Neural cell (in vitro differentiated cells): Measurements from ENCODE around the gene ADORA2A. TPM values are rescaled to one million over a fixed set of nuclear protein-coding genes. Genes with fewer than 3 reads are reported as not detected.

Source experiments
- H2AFZ ChIP-seq: fragments of 200-600, 300-800 bp; sonication (generic), shearing (Covaris generic); 2 replicates; pipeline ENCODE4 v1.6.0; 2014; ENCODE audit warnings: low read depth, mild to moderate bottlenecking, antibody characterized with exemption, low read length, moderate library complexity
- H3F3A ChIP-seq: fragments of 200-600 bp; shearing (Covaris generic); 2 replicates; pipeline ENCODE4 v1.6.1; 2016; ENCODE audit warnings: mild to moderate bottlenecking, moderate library complexity, mixed read lengths, antibody characterized with exemption, low read length; ENCODE audit not compliant: insufficient read depth, poor library complexity, severe bottlenecking
- H3K27ac ChIP-seq: fragments of 200-600, 300-800 bp; sonication (generic), shearing (Covaris generic); 2 replicates; pipeline ENCODE4 v1.5.1; 2014; ENCODE audit warnings: mild to moderate bottlenecking, low read length, moderate library complexity
- H3K27me3 ChIP-seq: fragments of 300-800, 200-600 bp; sonication (generic), shearing (Covaris generic); 2 replicates; pipeline ENCODE4 v1.6.0; 2014; ENCODE audit warnings: mild to moderate bottlenecking, low read depth, low read length, moderate library complexity; ENCODE audit not compliant: insufficient read depth
- H3K36me3 ChIP-seq: fragments of 300-800, 200-600 bp; sonication (generic), shearing (Covaris generic); 2 replicates; pipeline ENCODE4 v1.5.1; 2014; ENCODE audit warnings: mild to moderate bottlenecking, antibody characterized with exemption, low read length, moderate library complexity; ENCODE audit not compliant: insufficient read depth
- H3K4me2 ChIP-seq: fragments of 300-800, 200-600 bp; sonication (generic), shearing (Covaris generic); 2 replicates; pipeline ENCODE4 v1.6.0; 2014; ENCODE audit warnings: mild to moderate bottlenecking, low read length
- H3K4me3 ChIP-seq: fragments of 300-800, 200-600 bp; sonication (generic), shearing (Covaris generic); 2 replicates; pipeline ENCODE4 v1.5.1; 2014; ENCODE audit warnings: mild to moderate bottlenecking, low read length, moderate library complexity
- H3K79me2 ChIP-seq: fragments of 200-600 bp; shearing (Covaris generic); replicated peaks from 2 replicates; pipeline ENCODE4 v1.6.0; 2014; ENCODE audit warnings: mild to moderate bottlenecking, low read length, moderate library complexity; ENCODE audit not compliant: insufficient read depth
- H3K9ac ChIP-seq: fragments of 300-800, 200-600 bp; sonication (generic), shearing (Covaris generic); 2 replicates; pipeline ENCODE4 v1.6.1; 2016; ENCODE audit warnings: mild to moderate bottlenecking, low read length, mixed read lengths
- H3K9me2 ChIP-seq: fragments of 200-600 bp; shearing (Covaris generic); 2 replicates; pipeline ENCODE4 v1.6.1; 2016; ENCODE audit warnings: mild to moderate bottlenecking, low read length, mixed read lengths; ENCODE audit not compliant: insufficient read depth
- H3K9me3 ChIP-seq: fragments of 200-600, 300-800 bp; sonication (generic), shearing (Covaris generic); 2 replicates; pipeline ENCODE4 v1.6.1; 2016; ENCODE audit warnings: mild to moderate bottlenecking, mixed run types, low read length, moderate library complexity, mixed read lengths
- H4K20me1 ChIP-seq: fragments of 200-600 bp; shearing (Covaris generic); 2 replicates; pipeline ENCODE4 v1.6.1; 2016; ENCODE audit warnings: mild to moderate bottlenecking, mixed run types; ENCODE audit not compliant: insufficient read depth
- EP300 ChIP-seq: fragments of 450-650 bp; conservative IDR thresholded peaks from 2 replicates; pipeline ENCODE4 v1.6.1; 2014; ENCODE audit warnings: antibody characterized with exemption, mild to moderate bottlenecking, moderate library complexity; ENCODE audit not compliant: poor library complexity, severe bottlenecking
- MXI1 ChIP-seq: fragments of 450-650 bp; conservative IDR thresholded peaks from 2 replicates; pipeline ENCODE4 v1.6.1; 2014; ENCODE audit warnings: antibody characterized with exemption, mild to moderate bottlenecking; ENCODE audit not compliant: poor library complexity, severe bottlenecking
- POLR2AphosphoS5 ChIP-seq: IDR thresholded peaks from 2 replicates; pipeline ENCODE4 v1.6.1; 2012
- RAD21 ChIP-seq: fragments of 450-650 bp; conservative IDR thresholded peaks from 2 replicates; pipeline ENCODE4 v1.6.1; 2014; ENCODE audit warnings: antibody characterized with exemption, mild to moderate bottlenecking, moderate library complexity
- SMC3 ChIP-seq: fragments of 450-650 bp; conservative IDR thresholded peaks from 2 replicates; pipeline ENCODE4 v1.6.1; 2014; ENCODE audit warnings: antibody characterized with exemption, mild to moderate bottlenecking, moderate library complexity; ENCODE audit not compliant: poor library complexity
- TAF1 ChIP-seq: IDR thresholded peaks from 2 replicates; pipeline ENCODE4 v1.6.1; 2012; ENCODE audit warnings: low read depth
- polyA plus RNA-seq: library from polyadenylated mRNA; depleted of rRNA; stranded (reverse); fragments of >200 nt; gene quantifications from 2 replicates; pipeline ENCODE4 v1.2.3, GENCODE V29; 2014
- TF ChIP-seq, protein P1 (sequence below): IDR thresholded peaks from 2 replicates; pipeline ENCODE4 v1.6.1; 2012; ENCODE audit warnings: borderline replicate concordance
- TF ChIP-seq, protein P2 (sequence below): fragments of 450-650 bp; IDR thresholded peaks from 2 replicates; pipeline ENCODE4 v1.5.1; 2014; ENCODE audit warnings: antibody characterized with exemption, mild to moderate bottlenecking, moderate library complexity; ENCODE audit not compliant: poor library complexity, severe bottlenecking

Gene ADORA2A
- polyA plus RNA-seq, 1 donor from 2014 or later, result 2.9 TPM

GRCh38 chr22:24471570-24471969 lies 44.2 kb downstream of the ADORA2A start:
- TF ChIP-seq, protein P1, sequence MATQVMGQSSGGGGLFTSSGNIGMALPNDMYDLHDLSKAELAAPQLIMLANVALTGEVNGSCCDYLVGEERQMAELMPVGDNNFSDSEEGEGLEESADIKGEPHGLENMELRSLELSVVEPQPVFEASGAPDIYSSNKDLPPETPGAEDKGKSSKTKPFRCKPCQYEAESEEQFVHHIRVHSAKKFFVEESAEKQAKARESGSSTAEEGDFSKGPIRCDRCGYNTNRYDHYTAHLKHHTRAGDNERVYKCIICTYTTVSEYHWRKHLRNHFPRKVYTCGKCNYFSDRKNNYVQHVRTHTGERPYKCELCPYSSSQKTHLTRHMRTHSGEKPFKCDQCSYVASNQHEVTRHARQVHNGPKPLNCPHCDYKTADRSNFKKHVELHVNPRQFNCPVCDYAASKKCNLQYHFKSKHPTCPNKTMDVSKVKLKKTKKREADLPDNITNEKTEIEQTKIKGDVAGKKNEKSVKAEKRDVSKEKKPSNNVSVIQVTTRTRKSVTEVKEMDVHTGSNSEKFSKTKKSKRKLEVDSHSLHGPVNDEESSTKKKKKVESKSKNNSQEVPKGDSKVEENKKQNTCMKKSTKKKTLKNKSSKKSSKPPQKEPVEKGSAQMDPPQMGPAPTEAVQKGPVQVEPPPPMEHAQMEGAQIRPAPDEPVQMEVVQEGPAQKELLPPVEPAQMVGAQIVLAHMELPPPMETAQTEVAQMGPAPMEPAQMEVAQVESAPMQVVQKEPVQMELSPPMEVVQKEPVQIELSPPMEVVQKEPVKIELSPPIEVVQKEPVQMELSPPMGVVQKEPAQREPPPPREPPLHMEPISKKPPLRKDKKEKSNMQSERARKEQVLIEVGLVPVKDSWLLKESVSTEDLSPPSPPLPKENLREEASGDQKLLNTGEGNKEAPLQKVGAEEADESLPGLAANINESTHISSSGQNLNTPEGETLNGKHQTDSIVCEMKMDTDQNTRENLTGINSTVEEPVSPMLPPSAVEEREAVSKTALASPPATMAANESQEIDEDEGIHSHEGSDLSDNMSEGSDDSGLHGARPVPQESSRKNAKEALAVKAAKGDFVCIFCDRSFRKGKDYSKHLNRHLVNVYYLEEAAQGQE, result no peak
- TF ChIP-seq, protein P2, sequence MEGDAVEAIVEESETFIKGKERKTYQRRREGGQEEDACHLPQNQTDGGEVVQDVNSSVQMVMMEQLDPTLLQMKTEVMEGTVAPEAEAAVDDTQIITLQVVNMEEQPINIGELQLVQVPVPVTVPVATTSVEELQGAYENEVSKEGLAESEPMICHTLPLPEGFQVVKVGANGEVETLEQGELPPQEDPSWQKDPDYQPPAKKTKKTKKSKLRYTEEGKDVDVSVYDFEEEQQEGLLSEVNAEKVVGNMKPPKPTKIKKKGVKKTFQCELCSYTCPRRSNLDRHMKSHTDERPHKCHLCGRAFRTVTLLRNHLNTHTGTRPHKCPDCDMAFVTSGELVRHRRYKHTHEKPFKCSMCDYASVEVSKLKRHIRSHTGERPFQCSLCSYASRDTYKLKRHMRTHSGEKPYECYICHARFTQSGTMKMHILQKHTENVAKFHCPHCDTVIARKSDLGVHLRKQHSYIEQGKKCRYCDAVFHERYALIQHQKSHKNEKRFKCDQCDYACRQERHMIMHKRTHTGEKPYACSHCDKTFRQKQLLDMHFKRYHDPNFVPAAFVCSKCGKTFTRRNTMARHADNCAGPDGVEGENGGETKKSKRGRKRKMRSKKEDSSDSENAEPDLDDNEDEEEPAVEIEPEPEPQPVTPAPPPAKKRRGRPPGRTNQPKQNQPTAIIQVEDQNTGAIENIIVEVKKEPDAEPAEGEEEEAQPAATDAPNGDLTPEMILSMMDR, result no peak
- TF ChIP-seq RAD21, result no peak
- TF ChIP-seq EP300, result no peak
- no peak for TF ChIP-seq SMC3
- TF ChIP-seq TAF1, result no peak
- no peak for TF ChIP-seq POLR2AphosphoS5
- H4K20me1 ChIP-seq, result no peaks in the 10 kb centered on the region
- H3F3A ChIP-seq, result no peaks in the 10 kb centered on the region
- H2AFZ ChIP-seq, result no peak overlapping the region
- no peaks in the 10 kb centered on the region for H3K9me3 ChIP-seq
- H3K9me2 ChIP-seq, result no peaks in the 10 kb centered on the region
- H3K9ac ChIP-seq, result no peak overlapping the region
- H3K36me3 ChIP-seq, result no peaks in the 10 kb centered on the region
- H3K27ac ChIP-seq, result no peak overlapping the region
- H3K79me2 ChIP-seq, result no peaks in the 10 kb centered on the region
- no peak overlapping the region for H3K4me2 ChIP-seq
- no peaks in the 10 kb centered on the region for H3K27me3 ChIP-seq
- no peak overlapping the region for H3K4me3 ChIP-seq

DNA sequence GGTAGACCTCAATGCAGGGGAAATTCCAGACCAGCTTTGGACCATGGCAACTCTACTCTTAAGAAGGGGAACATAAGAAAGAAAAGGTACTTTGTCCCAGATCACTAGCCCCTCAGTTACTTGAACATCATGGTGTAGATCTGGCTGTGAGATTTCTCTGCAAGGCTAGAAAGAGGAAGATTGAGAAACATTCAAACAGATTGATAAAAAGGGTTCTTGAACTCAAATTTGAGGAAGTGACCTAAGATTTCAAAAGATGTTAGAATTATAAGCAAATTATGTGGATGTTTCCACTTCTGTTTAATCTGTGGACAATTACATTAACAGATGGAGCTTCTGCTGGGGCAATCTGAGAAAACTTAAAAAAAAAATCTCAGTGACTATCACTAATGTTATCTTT lies 45.9 kb downstream of the ADORA2A start:
- H3K27me3 ChIP-seq, result no peaks in the 10 kb centered on the region
- H3K79me2 ChIP-seq, result no peaks in the 10 kb centered on the region
- H3K9me3 ChIP-seq, result no peaks in the 10 kb centered on the region
- no peak overlapping the region for H3K4me3 ChIP-seq
- no peak for TF ChIP-seq MXI1
- H3K4me2 ChIP-seq, result no peak overlapping the region
- H2AFZ ChIP-seq, result no peak overlapping the region
- no peak overlapping the region for H3K27ac ChIP-seq
- no peaks in the 10 kb centered on the region for H3F3A ChIP-seq
- no peaks in the 10 kb centered on the region for H4K20me1 ChIP-seq
- no peaks in the 10 kb centered on the region for H3K36me3 ChIP-seq
- H3K9me2 ChIP-seq, result no peaks in the 10 kb centered on the region
- H3K9ac ChIP-seq, result no peak overlapping the region

DNA sequence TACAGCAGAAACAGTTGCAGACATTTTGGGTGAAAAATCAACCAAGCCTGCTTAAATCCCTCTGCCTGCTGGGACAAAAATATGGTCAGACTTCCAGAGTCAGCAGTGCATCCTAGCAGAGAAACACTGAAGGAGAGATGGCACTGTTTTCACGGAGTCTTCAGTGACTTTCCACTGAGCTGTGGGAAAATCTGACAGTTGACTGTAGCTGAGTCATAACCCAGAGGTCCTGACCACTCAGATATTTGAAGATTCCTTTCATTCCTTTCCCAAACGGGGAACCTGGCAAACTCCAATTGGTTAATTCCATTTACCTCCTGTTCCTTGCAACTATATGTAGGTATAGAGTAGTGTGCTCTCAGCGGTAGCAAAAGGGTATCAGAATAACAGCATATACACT lies 46.8 kb downstream of the ADORA2A start:
- TF ChIP-seq SMC3 (no peak), RAD21 (no peak), POLR2AphosphoS5 (no peak)
- no peaks in the 10 kb centered on the region for H3K9me2 ChIP-seq
- no peak overlapping the region for H2AFZ ChIP-seq
- no peaks in the 10 kb centered on the region for H3K79me2 ChIP-seq
- H3K4me3 ChIP-seq, result no peak overlapping the region
- H3K4me2 ChIP-seq, result no peak overlapping the region
- H3K9ac ChIP-seq, result no peak overlapping the region
- no peaks in the 10 kb centered on the region for H3K36me3 ChIP-seq
- no peaks in the 10 kb centered on the region for H4K20me1 ChIP-seq
- H3K27ac ChIP-seq, result no peak overlapping the region
- no peaks in the 10 kb centered on the region for H3K9me3 ChIP-seq
- H3F3A ChIP-seq, result no peaks in the 10 kb centered on the region
- H3K27me3 ChIP-seq, result no peaks in the 10 kb centered on the region
